Type B pancreatic cell (in vitro differentiated cells): ENCODE measurements around the gene BMP7. TPM values are rescaled to one million over a fixed set of nuclear protein-coding genes. Genes with fewer than 3 reads are reported as not detected.

Source experiments
- DNase-seq: peaks from one replicate; pipeline ENCODE4 v3.0.0; 2021; ENCODE audit warnings: mixed read lengths; ENCODE audit not compliant: unreplicated experiment; ENCODE audit errors: extremely low spot score
- H3K27ac Mint-ChIP-seq: 2 replicates; pipeline ENCODE4 v1.8.0; 2021; ENCODE audit warnings: mild to moderate bottlenecking, mixed read lengths
- H3K27me3 Mint-ChIP-seq: 2 replicates; pipeline ENCODE4 v1.8.0; 2021; ENCODE audit warnings: mixed read lengths
- H3K36me3 Mint-ChIP-seq: 2 replicates; pipeline ENCODE4 v1.8.0; 2021; ENCODE audit warnings: mixed read lengths
- H3K4me1 Mint-ChIP-seq: one replicate; pipeline ENCODE4 v1.8.0; 2021; ENCODE audit warnings: mixed read lengths; ENCODE audit not compliant: unreplicated experiment
- H3K4me3 Mint-ChIP-seq: 2 replicates; pipeline ENCODE4 v1.8.0; 2021; ENCODE audit warnings: mild to moderate bottlenecking, mixed read lengths
- H3K9me3 Mint-ChIP-seq: 2 replicates; pipeline ENCODE4 v1.8.0; 2021; ENCODE audit warnings: mixed read lengths
- CTCF ChIP-seq: fragments of 200-600 bp; sonication (generic); conservative IDR thresholded peaks from 2 replicates; pipeline ENCODE4 v1.5.0; 2021; ENCODE audit warnings: antibody characterized with exemption, mild to moderate bottlenecking
- total RNA-seq: library from RNA; stranded (reverse); gene quantifications from 2 replicates; pipeline ENCODE4 v1.2.1, GENCODE V29; 2021; ENCODE audit warnings: low replicate concordance

BMP7 gene
- total RNA-seq, 1 donor from 2014 or later = 115 TPM

GRCh38 chr20:57169162-57169561 lies 97.3 kb downstream of the BMP7 start:
- peaks cover 46% of the 10 kb centered on the region for H3K36me3 Mint-ChIP-seq
- no peak for TF ChIP-seq CTCF

GRCh38 chr20:57167971-57168701 lies 98.3 kb downstream of the BMP7 start:
- H3K27ac Mint-ChIP-seq = peak overlapping the region; percentile 72
- no peaks in the 10 kb centered on the region for H3K27me3 Mint-ChIP-seq
- H3K4me1 Mint-ChIP-seq = peaks cover 13% of the 10 kb centered on the region
- peaks cover 43% of the 10 kb centered on the region for H3K36me3 Mint-ChIP-seq
- peak overlapping the region; percentile 46 for H3K4me3 Mint-ChIP-seq
- no peaks in the 10 kb centered on the region for H3K9me3 Mint-ChIP-seq
- no peak for DNase-seq
- no peak for TF ChIP-seq CTCF

More at GRCh38 chr20:57169162-57169561, 97.3 kb downstream of the BMP7 start:
- no peak for DNase-seq
- Mint-ChIP-seq H3K4me3 (no peak overlapping the region), H3K4me1 (peaks cover 13% of the 10 kb centered on the region), H3K27ac (no peak overlapping the region), H3K27me3 (no peaks in the 10 kb centered on the region), H3K9me3 (no peaks in the 10 kb centered on the region)

- peaks cover 35% of the 10 kb centered on the region for H3K36me3 Mint-ChIP-seq
- H3K27ac Mint-ChIP-seq = no peak overlapping the region
- no peak for DNase-seq
- no peaks in the 10 kb centered on the region for H3K27me3 Mint-ChIP-seq
- no peak overlapping the region for H3K4me3 Mint-ChIP-seq
- H3K9me3 Mint-ChIP-seq = no peaks in the 10 kb centered on the region
- H3K4me1 Mint-ChIP-seq = peaks cover 13% of the 10 kb centered on the region
- no peak for TF ChIP-seq CTCF
Observed at GRCh38 chr20:57167292-57167655, 99.2 kb downstream of the BMP7 start.

- TF ChIP-seq CTCF = no peak
- H3K27me3 Mint-ChIP-seq = no peaks in the 10 kb centered on the region
- no peak overlapping the region for H3K4me3 Mint-ChIP-seq
- H3K27ac Mint-ChIP-seq = peak overlapping the region; percentile 43
- H3K9me3 Mint-ChIP-seq = no peaks in the 10 kb centered on the region
- no peak for DNase-seq
- peaks cover 29% of the 10 kb centered on the region for H3K36me3 Mint-ChIP-seq
- H3K4me1 Mint-ChIP-seq = peaks cover 13% of the 10 kb centered on the region
Observed at GRCh38 chr20:57166568-57167291, 99.7 kb downstream of the BMP7 start.

GRCh38 chr20:57165427-57166004 lies 100.9 kb downstream of the BMP7 start:
- Mint-ChIP-seq H3K4me3 (no peak overlapping the region), H3K4me1 (peaks cover 13% of the 10 kb centered on the region), H3K27ac (peak overlapping the region; percentile 39), H3K9me3 (no peaks in the 10 kb centered on the region), H3K36me3 (peaks cover 17% of the 10 kb centered on the region), H3K27me3 (no peaks in the 10 kb centered on the region)
- no peak for TF ChIP-seq CTCF
- no peak for DNase-seq
